Thyroid gland (tissue), 4 donors: ENCODE data around the gene PNPLA6. TPM values are rescaled to one million over a fixed set of nuclear protein-coding genes. Genes with fewer than 3 reads are reported as not detected.

Experiments
- DNase-seq, 2 donors: peaks; one replicate each; pipeline ENCODE4 v3.0.0-alpha.2; 2019
- H3K27ac ChIP-seq, 3 donors: fragments of 200-600 bp; sonication (generic); 1 replicate in 2 of 3; 2 replicates in 1 of 3; pipeline ENCODE4 v1.5.1; 2016 to 2019; ENCODE audit warnings: mild to moderate bottlenecking in 1 of 3, moderate library complexity in 1 of 3
- H3K27me3 ChIP-seq: fragments of 200-600 bp; sonication (generic); one replicate; pipeline ENCODE4 v1.5.1; 2019
- H3K36me3 ChIP-seq, 2 donors: fragments of 200-600 bp; sonication (generic); one replicate each; pipeline ENCODE4 v1.5.1; 2016 to 2019
- H3K4me1 ChIP-seq, 2 donors: fragments of 200-600 bp; sonication (generic); one replicate each; pipeline ENCODE4 v1.5.1; 2017 to 2019
- H3K4me3 ChIP-seq, 3 donors: fragments of 200-600 bp; sonication (generic); replicated peaks in 1 of 3; 1 replicate in 2 of 3; 2 replicates in 1 of 3; pipeline ENCODE4 v1.5.1; 2016; ENCODE audit warnings: mild to moderate bottlenecking in 1 of 3
- H3K9me3 ChIP-seq: fragments of 200-600 bp; sonication (generic); one replicate; pipeline ENCODE4 v1.5.1; 2017
- POLR2A ChIP-seq, 2 donors: fragments of 450-650 bp; IDR thresholded peaks; one replicate each; pipeline ENCODE4 v1.6.1; 2017; ENCODE audit warnings: antibody characterized with exemption in 2 of 2, mild to moderate bottlenecking in 2 of 2, moderate library complexity in 1 of 2
- WGBS, 2 donors: methylation state at CpG; one replicate each; pipeline ENCODE4 v1.1.5; 2017; 5-methylcytosine and 5-hydroxymethylcytosine counted together
- intact Hi-C: fragments of 100-400 bp; cut with DNase I; formaldehyde crosslinking; loops from one replicate; pipeline ENCODE4 v1.15.1; 2023
- total RNA-seq, 4 donors: library from RNA; depleted of rRNA; stranded (reverse); fragments of >200 nt; gene quantifications; one replicate each; pipeline ENCODE4 v1.2.3, GENCODE V29; 2016
- TF ChIP-seq, protein P1 (sequence below), 6 experiments: fragments of 200-600 bp in 3 of 6; fragments of 450-650 bp in 3 of 6; sonication (generic) in 3 of 6; IDR thresholded peaks; one replicate each; pipeline ENCODE4 v1.5.1; 2016 to 2019; ENCODE audit warnings: antibody characterized with exemption in 6 of 6, mild to moderate bottlenecking in 2 of 6, inconsistent platforms in 1 of 6, moderate library complexity in 1 of 6

Gene PNPLA6
- total RNA-seq, 4 donors from 2014 or later: 53.2 to 93.9 (median 84.1) TPM

GRCh38 chr19:7507884-7508283, 27.6 kb upstream of the PNPLA6 start:
- H3K27me3 ChIP-seq: no peaks in the 10 kb centered on the region
- no peaks in the 10 kb centered on the region for H3K9me3 ChIP-seq
- intact Hi-C loops: no loop called here
- no peak overlapping the region for H3K4me3 ChIP-seq
- TF ChIP-seq, protein P1, sequence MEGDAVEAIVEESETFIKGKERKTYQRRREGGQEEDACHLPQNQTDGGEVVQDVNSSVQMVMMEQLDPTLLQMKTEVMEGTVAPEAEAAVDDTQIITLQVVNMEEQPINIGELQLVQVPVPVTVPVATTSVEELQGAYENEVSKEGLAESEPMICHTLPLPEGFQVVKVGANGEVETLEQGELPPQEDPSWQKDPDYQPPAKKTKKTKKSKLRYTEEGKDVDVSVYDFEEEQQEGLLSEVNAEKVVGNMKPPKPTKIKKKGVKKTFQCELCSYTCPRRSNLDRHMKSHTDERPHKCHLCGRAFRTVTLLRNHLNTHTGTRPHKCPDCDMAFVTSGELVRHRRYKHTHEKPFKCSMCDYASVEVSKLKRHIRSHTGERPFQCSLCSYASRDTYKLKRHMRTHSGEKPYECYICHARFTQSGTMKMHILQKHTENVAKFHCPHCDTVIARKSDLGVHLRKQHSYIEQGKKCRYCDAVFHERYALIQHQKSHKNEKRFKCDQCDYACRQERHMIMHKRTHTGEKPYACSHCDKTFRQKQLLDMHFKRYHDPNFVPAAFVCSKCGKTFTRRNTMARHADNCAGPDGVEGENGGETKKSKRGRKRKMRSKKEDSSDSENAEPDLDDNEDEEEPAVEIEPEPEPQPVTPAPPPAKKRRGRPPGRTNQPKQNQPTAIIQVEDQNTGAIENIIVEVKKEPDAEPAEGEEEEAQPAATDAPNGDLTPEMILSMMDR (IDR thresholded peaks at IDR 0.05): no peak
- TF ChIP-seq POLR2A (IDR thresholded peaks at IDR 0.05): no peak
- no peak overlapping the region for H3K27ac ChIP-seq
- H3K36me3 ChIP-seq: no peaks in the 10 kb centered on the region
- WGBS, 2 donors: 29 to 52% methylated on average over 8 to 11 of the region's 11 CpGs
- DNase-seq: peak; percentile 46 to 55
- peaks cover 5 to 13% of the 10 kb centered on the region in 2 donors for H3K4me1 ChIP-seq

- no peaks in the 10 kb centered on the region for H3K36me3 ChIP-seq
- H3K27ac ChIP-seq: no peak overlapping the region
- no peaks in the 10 kb centered on the region for H3K9me3 ChIP-seq
- H3K4me3 ChIP-seq: no peak overlapping the region
- no peak for DNase-seq
- peaks cover 5 to 13% of the 10 kb centered on the region in 2 donors for H3K4me1 ChIP-seq
- TF ChIP-seq, protein P1 (IDR thresholded peaks at IDR 0.05): no peak
- no peak for TF ChIP-seq POLR2A (IDR thresholded peaks at IDR 0.05)
- H3K27me3 ChIP-seq: no peaks in the 10 kb centered on the region
- 21 to 36% methylated on average over 3 of the region's 3 CpGs for WGBS, 2 donors
- intact Hi-C loops: no loop called here
Observed at GRCh38 chr19:7509625-7510024, 25.9 kb upstream of the PNPLA6 start.

- Histone ChIP-seq H3K27ac (no peak overlapping the region), H3K27me3 (no peaks in the 10 kb centered on the region), H3K9me3 (no peaks in the 10 kb centered on the region), H3K36me3 (no peaks in the 10 kb centered on the region), H3K4me3 (no peak overlapping the region), H3K4me1 (peaks cover 8 to 13% of the 10 kb centered on the region in 2 donors)
- TF ChIP-seq, protein P1 (IDR thresholded peaks at IDR 0.05): no peak
- no peak for TF ChIP-seq POLR2A (IDR thresholded peaks at IDR 0.05)
- intact Hi-C loops: no loop called here
- no peak for DNase-seq
- WGBS, 2 donors: 42 to 55% methylated on average over 4 to 6 of the region's 6 CpGs
Observed at GRCh38 chr19:7512400-7512851, 23.1 kb upstream of the PNPLA6 start.

- TF ChIP-seq POLR2A (IDR thresholded peaks at IDR 0.05): no peak
- TF ChIP-seq, protein P1 (IDR thresholded peaks at IDR 0.05): no peak
- Histone ChIP-seq H3K36me3 (no peaks in the 10 kb centered on the region), H3K4me3 (no peak overlapping the region), H3K9me3 (no peaks in the 10 kb centered on the region), H3K27me3 (no peaks in the 10 kb centered on the region), H3K4me1 (peaks cover 8 to 9% of the 10 kb centered on the region in 2 donors), H3K27ac (no peak overlapping the region)
- no peak for DNase-seq
- 89 to 92% methylated on average over 5 of the region's 5 CpGs for WGBS, 2 donors
- intact Hi-C loops: no loop called here
Observed at GRCh38 chr19:7513809-7514642, 21.5 kb upstream of the PNPLA6 start.

DNA sequence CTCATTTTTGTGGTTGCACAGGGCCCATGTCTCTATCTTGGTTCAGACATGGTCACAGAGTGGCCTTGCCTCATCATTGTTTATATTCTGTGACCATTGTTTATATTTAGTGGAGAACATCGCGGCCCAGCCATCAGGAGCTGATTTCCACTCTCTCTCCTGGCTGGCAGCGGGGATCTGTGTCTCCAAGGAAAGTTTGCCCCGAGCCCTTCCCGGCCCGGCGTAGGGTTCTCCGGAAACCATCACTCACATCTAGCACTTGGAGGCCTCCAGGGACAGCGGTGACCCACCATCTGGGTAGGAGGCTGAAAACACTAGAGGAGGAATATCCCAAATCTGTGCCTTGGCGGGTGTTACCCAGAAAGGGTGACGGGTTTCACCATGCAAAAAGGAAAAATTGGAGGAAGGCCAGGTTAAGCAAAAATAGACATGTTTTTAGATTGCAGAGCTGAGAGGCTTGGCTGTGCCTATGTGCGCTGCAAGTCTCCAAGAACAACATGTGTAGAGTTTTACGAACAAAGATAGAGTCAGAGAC, 20.3 kb upstream of the PNPLA6 start:
- TF ChIP-seq, protein P1 (IDR thresholded peaks at IDR 0.05): no peak
- no peak for TF ChIP-seq POLR2A (IDR thresholded peaks at IDR 0.05)
- Histone ChIP-seq H3K4me3 (no peak overlapping the region), H3K36me3 (peaks cover 7 to 8% of the 10 kb centered on the region in 2 donors), H3K27ac (peak overlapping the region; percentile 5 to 74 (median 56)), H3K9me3 (no peaks in the 10 kb centered on the region), H3K4me1 (peaks cover 8 to 9% of the 10 kb centered on the region in 2 donors), H3K27me3 (no peaks in the 10 kb centered on the region)
- 64 to 68% methylated on average over 13 of the region's 13 CpGs for WGBS, 2 donors
- DNase-seq: no peak
- intact Hi-C loops: no loop called here
